Endothelial cell of umbilical vein (primary cell): ENCODE results near the gene GUCD1. TPM values are rescaled to one million over a fixed set of nuclear protein-coding genes. Genes with fewer than 3 reads are reported as not detected.

Source experiments
- BruUV-seq: library from RNA; stranded (reverse); fragments of 400-500 nt; replicated peaks from 2 replicates; lab custom pipeline; 2021; lab: Mats Ljungman, UMichigan
- CTCF ChIA-PET: fragments of 300-600, 350-600 bp; sonication (Branson Sonifier 250); formaldehyde crosslinking; loops from one replicate; lab custom pipeline; 2021; ENCODE audit warnings: antibody characterized with exemption, inconsistent platforms; lab: Charles Lee
- POLR2A ChIA-PET: fragments of 300-600, 350-600 bp; sonication (Branson Sonifier 250); formaldehyde crosslinking; loops from one replicate; lab custom pipeline; 2021; ENCODE audit warnings: antibody characterized with exemption, inconsistent platforms; lab: Charles Lee
- DNase-seq: peaks from one replicate; pipeline ENCODE4 v3.0.0-alpha.2; 2011; ENCODE audit warnings: low read depth, low spot score
- FAIRE-seq: peaks from 2 replicates; lab custom pipeline; 2011; peaks lifted over from hg19 to GRCh38; lab: Jason Lieb, UNC
- H2AFZ ChIP-seq: 2 replicates; pipeline ENCODE4 v1.6.0; 2012; ENCODE audit warnings: low read depth, low read length, control low read depth, inconsistent platforms
- H3K27ac ChIP-seq: 2 replicates; pipeline ENCODE4 v1.5.1; 2011; ENCODE audit warnings: low read depth, mild to moderate bottlenecking, control low read depth, low read length, moderate library complexity; ENCODE audit not compliant: insufficient read depth
- H3K27me3 ChIP-seq, 2 experiments: 2 replicates each; pipeline versions ENCODE4 v1.6.0 to v1.6.1; 2011; ENCODE audit warnings: low read length in 2 of 2, mixed read lengths in 1 of 2; ENCODE audit not compliant: control insufficient read depth in 2 of 2, insufficient read depth in 2 of 2
- H3K36me3 ChIP-seq, 2 experiments: 2 replicates in 1 of 2; 3 replicates in 1 of 2; pipeline ENCODE4 v1.5.1; 2011; ENCODE audit warnings: low read length in 2 of 2, mild to moderate bottlenecking in 1 of 2, moderate library complexity in 1 of 2; ENCODE audit not compliant: control insufficient read depth in 2 of 2, insufficient read depth in 2 of 2; ENCODE audit errors: extremely low read depth in 1 of 2
- H3K4me1 ChIP-seq: 3 replicates; pipeline ENCODE4 v1.5.1; 2011; ENCODE audit warnings: mild to moderate bottlenecking, low read length; ENCODE audit not compliant: control insufficient read depth, insufficient read depth; ENCODE audit errors: extremely low read depth
- H3K4me2 ChIP-seq: 2 replicates; pipeline ENCODE4 v1.6.1; 2011; ENCODE audit warnings: low read length, control low read depth, mixed read lengths; ENCODE audit not compliant: insufficient read depth
- H3K4me3 ChIP-seq, 3 experiments: fragments of 200-600 bp in 1 of 3; sonication (generic), shearing (Covaris generic) in 1 of 3; replicated peaks in 1 of 3; 2 replicates each; pipeline ENCODE4 v1.5.1; 2011 to 2016; ENCODE audit warnings: control low read depth in 3 of 3, low read length in 3 of 3, mild to moderate bottlenecking in 2 of 3, inconsistent platforms in 1 of 3, low read depth in 1 of 3, moderate library complexity in 1 of 3; ENCODE audit not compliant: insufficient read depth in 1 of 3
- H3K79me2 ChIP-seq: 2 replicates; pipeline ENCODE4 v1.6.0; 2012; ENCODE audit warnings: low read length, inconsistent platforms; ENCODE audit not compliant: control insufficient read depth, insufficient read depth
- H3K9ac ChIP-seq: replicated peaks from 2 replicates; pipeline ENCODE3; 2011; ENCODE audit warnings: low read length, control low read depth; ENCODE audit not compliant: insufficient read depth; ENCODE audit errors: extremely low read depth
- H3K9me1 ChIP-seq: replicated peaks from 3 replicates; pipeline ENCODE4 v1.6.0; 2011; ENCODE audit warnings: mild to moderate bottlenecking, low read length; ENCODE audit not compliant: control insufficient read depth, insufficient read depth; ENCODE audit errors: extremely low read depth
- H3K9me3 ChIP-seq: replicated peaks from 2 replicates; pipeline ENCODE4 v1.5.1; 2012; ENCODE audit warnings: low read length, inconsistent platforms; ENCODE audit not compliant: control insufficient read depth, insufficient read depth
- H4K20me1 ChIP-seq: replicated peaks from 2 replicates; pipeline ENCODE3; 2011; ENCODE audit warnings: mild to moderate bottlenecking, low read length; ENCODE audit not compliant: control insufficient read depth, insufficient read depth; ENCODE audit errors: extremely low read depth
- CTCF ChIP-seq, 2 donors: IDR thresholded peaks; 1 replicate in 1 of 2; 2 replicates in 1 of 2; pipeline ENCODE4 v1.5.1; 2011; ENCODE audit warnings: low read length in 2 of 2, mild to moderate bottlenecking in 2 of 2, moderate library complexity in 2 of 2, control low read depth in 1 of 2, inconsistent platforms in 1 of 2, low read depth in 1 of 2; ENCODE audit not compliant: insufficient read depth in 1 of 2; ENCODE audit errors: extremely low read depth in 1 of 2
- EZH2 ChIP-seq: IDR thresholded peaks from 2 replicates; pipeline ENCODE4 v1.6.1; 2012; ENCODE audit warnings: borderline replicate concordance, low read depth, mild to moderate bottlenecking, moderate library complexity, low read length, inconsistent platforms; ENCODE audit not compliant: severe bottlenecking
- FOS ChIP-seq: IDR thresholded peaks from 2 replicates; pipeline ENCODE4 v1.6.1; 2011; ENCODE audit warnings: mild to moderate bottlenecking, low read length, moderate library complexity, borderline replicate concordance; ENCODE audit not compliant: insufficient read depth
- GATA2 ChIP-seq: IDR thresholded peaks from 2 replicates; pipeline ENCODE4 v1.7.0; 2011; ENCODE audit warnings: low read depth, mild to moderate bottlenecking, moderate library complexity, mixed read lengths, low read length; ENCODE audit not compliant: insufficient read length, insufficient read depth
- JUN ChIP-seq: IDR thresholded peaks from 2 replicates; pipeline ENCODE4 v1.6.1; 2011; ENCODE audit warnings: borderline replicate concordance, low read depth; ENCODE audit not compliant: insufficient read length, insufficient read depth
- MAX ChIP-seq: IDR thresholded peaks from 2 replicates; pipeline ENCODE4 v1.6.1; 2011; ENCODE audit not compliant: insufficient read depth, insufficient read length
- MYC ChIP-seq: IDR thresholded peaks from one replicate; pipeline ENCODE4 v1.6.1; 2011; ENCODE audit warnings: mild to moderate bottlenecking, low read depth, low read length
- POLR2A ChIP-seq: IDR thresholded peaks from 2 replicates; pipeline ENCODE4 v1.6.1; 2012; ENCODE audit warnings: low read depth, mild to moderate bottlenecking, control low read depth, low read length
- POLR2AphosphoS5 ChIP-seq: IDR thresholded peaks from 2 replicates; pipeline ENCODE4 v1.6.1; 2012; ENCODE audit warnings: low read depth, mild to moderate bottlenecking, control low read depth, low read length, moderate library complexity; ENCODE audit not compliant: insufficient read depth
- dilution Hi-C: fragments of 300-500 bp; cut with MboI; formaldehyde crosslinking; loops from one replicate; pipeline ENCODE4 v1.15.0; 2019; ENCODE audit warnings: low sequenced_read_pairs; ENCODE audit not compliant: extremely low pct_ligation_motif_present
- intact Hi-C: fragments of 100-400 bp; cut with micrococcal nuclease; formaldehyde crosslinking; loops from one replicate; pipeline ENCODE4 v1.10.0; 2022
- polyA plus RNA-seq, 4 experiments: library from polyadenylated mRNA; depleted of rRNA in 3 of 4; stranded (reverse) in 3 of 4; unstranded in 1 of 4; fragments of >200 nt; gene quantifications; 2 replicates each; pipeline versions ENCODE4 v1.2.1 to v1.2.3, GENCODE V29; 2011 to 2012; ENCODE audit warnings: missing spikeins in 1 of 4
- total RNA-seq: library from RNA; stranded (reverse); gene quantifications from 2 replicates; pipeline ENCODE4 v1.2.3, GENCODE V29; 2021

Gene GUCD1
- total and polyA plus RNA-seq, 2 donors (not counting 3 experiments of a cell fraction or from before 2014, with no cell fraction given) = 116 to 138 TPM

- no peak for DNase-seq
- Histone ChIP-seq H3K4me3 (no peak overlapping the region), H3K36me3 (peaks cover 0 to 3% of the 10 kb centered on the region in 2 experiments), H3K4me1 (no peaks in the 10 kb centered on the region), H4K20me1 (no peaks in the 10 kb centered on the region), H3K9me3 (no peaks in the 10 kb centered on the region), H3K4me2 (no peak overlapping the region), H3K27me3 (no peaks in the 10 kb centered on the region), H3K9ac (no peak overlapping the region), H2AFZ (no peak overlapping the region), H3K79me2 (no peaks in the 10 kb centered on the region), H3K27ac (no peak overlapping the region), H3K9me1 (no peaks in the 10 kb centered on the region)
- ChIA-PET POLR2A (no interaction called here), CTCF (no interaction called here)
- dilution Hi-C loops = no loop called here
- no peak for FAIRE-seq
- no TSS peak for BruUV-seq
- intact Hi-C loops = no loop called here
- TF ChIP-seq EZH2 (no peak), JUN (no peak), CTCF (IDR thresholded peaks at IDR 0.05; ENCODE audit: extremely low read depth in 1 of 2, insufficient read depth in 1 of 2, low read depth in 1 of 2, low read length in 2 of 2) (no peak), MYC (no peak), MAX (no peak), POLR2AphosphoS5 (no peak), FOS (no peak), GATA2 (no peak), POLR2A (no peak)
Observed at GRCh38 chr22:24582056-24582814, 27.3 kb upstream of the GUCD1 start.
